Measurements from ENCODE around the gene WNT8B.

The WNT8B gene

GRCh38 chr10:100438674-100439315 is 24.0 kb upstream of the WNT8B start:
- TF ChIP-seq CTCF (IDR thresholded peaks at IDR 0.05; ENCODE audit: control insufficient read depth, insufficient read depth, low read depth, low read length, missing control alignments), result no peak
- DNase-seq (ENCODE audit: low read depth), result no peak
- no peak overlapping the region for H3K4me3 ChIP-seq (ENCODE audit: control insufficient read depth, low read depth, low read length)

- H3K4me3 ChIP-seq (ENCODE audit: control insufficient read depth, low read depth, low read length), result no peak overlapping the region
- DNase-seq (ENCODE audit: low read depth), result no peak
- no peak for TF ChIP-seq CTCF (IDR thresholded peaks at IDR 0.05; ENCODE audit: control insufficient read depth, insufficient read depth, low read depth, low read length, missing control alignments)
Observed at GRCh38 chr10:100442548-100442947, 20.3 kb upstream of the WNT8B start.

GRCh38 chr10:100446130-100446761 is 16.6 kb upstream of the WNT8B start:
- H3K4me3 ChIP-seq (ENCODE audit: control insufficient read depth, low read depth, low read length), result no peak overlapping the region
- DNase-seq (ENCODE audit: low read depth), result no peak
- no peak for TF ChIP-seq CTCF (IDR thresholded peaks at IDR 0.05; ENCODE audit: control insufficient read depth, insufficient read depth, low read depth, low read length, missing control alignments)

- no peak overlapping the region for H3K4me3 ChIP-seq (ENCODE audit: control insufficient read depth, low read depth, low read length)
- DNase-seq (ENCODE audit: low read depth), result no peak
- TF ChIP-seq CTCF (IDR thresholded peaks at IDR 0.05; ENCODE audit: control insufficient read depth, insufficient read depth, low read depth, low read length, missing control alignments), result no peak
Observed at GRCh38 chr10:100447663-100448062, 15.1 kb upstream of the WNT8B start.

DNA sequence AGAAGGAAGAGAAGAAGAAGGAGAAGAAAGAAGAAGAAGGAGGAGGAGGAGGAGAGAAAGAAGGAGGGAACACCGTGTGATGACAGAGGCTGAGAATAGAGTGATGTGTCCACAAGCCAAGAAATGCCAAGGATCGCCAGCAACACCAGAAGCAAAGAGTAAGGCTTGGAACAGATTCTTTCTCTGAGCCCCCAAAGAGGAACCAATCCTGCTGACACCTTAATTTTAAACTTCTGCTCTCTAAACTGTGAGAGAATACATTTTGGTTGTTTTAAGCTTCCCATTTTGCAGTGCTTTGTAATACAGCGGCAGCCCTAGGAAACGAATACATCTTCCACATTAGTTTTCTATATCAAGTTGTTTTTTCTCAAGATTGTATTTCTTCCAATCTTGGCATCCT is 13.9 kb upstream of the WNT8B start:
- no peak for DNase-seq (ENCODE audit: low read depth)
- no peak overlapping the region for H3K4me3 ChIP-seq (ENCODE audit: control insufficient read depth, low read depth, low read length)
- TF ChIP-seq CTCF (IDR thresholded peaks at IDR 0.05; ENCODE audit: control insufficient read depth, insufficient read depth, low read depth, low read length, missing control alignments), result no peak

DNA sequence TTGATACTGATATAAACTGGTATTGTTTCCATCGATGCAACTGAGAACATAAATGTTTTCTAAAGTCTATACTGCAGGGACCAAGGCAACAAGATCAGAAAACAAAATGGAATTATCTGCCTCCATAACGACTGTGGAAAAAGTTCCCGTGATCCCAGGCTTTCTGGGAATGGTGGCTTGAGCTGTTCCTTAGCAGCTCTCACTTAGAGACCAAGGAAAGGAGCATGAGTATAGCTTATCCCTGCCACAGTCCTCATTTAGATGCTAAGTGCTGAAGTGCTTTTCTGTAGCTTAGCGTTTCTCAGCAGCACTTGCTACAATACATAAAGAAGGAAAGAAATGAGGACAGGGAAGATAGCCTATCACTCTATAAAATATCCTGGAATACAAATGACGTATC is 5.5 kb downstream of the WNT8B start:
- no peak overlapping the region for H3K4me3 ChIP-seq (ENCODE audit: control insufficient read depth, low read depth, low read length)
- TF ChIP-seq CTCF (IDR thresholded peaks at IDR 0.05; ENCODE audit: control insufficient read depth, insufficient read depth, low read depth, low read length, missing control alignments), result no peak
- no peak for DNase-seq (ENCODE audit: low read depth)
